ENCODE measurements around the gene YTHDF1.
"Not testable (repeated sequence)": the region's sequence is repeated elsewhere in the genome, so short reads cannot be mapped to it uniquely, and the experiment has no call there.

- not testable (repeated sequence) for TF ChIP-seq CTCF, POLR2A (IDR thresholded peaks at IDR 0.05)
Measured at GRCh38 chr20:63159251-63159650, 56.7 kb downstream of the YTHDF1 start.
